Osteoblast (primary cell): ENCODE measurements around the gene NFIA. TPM values are rescaled to one million over a fixed set of nuclear protein-coding genes. Genes with fewer than 3 reads are reported as not detected.

Experiments
- DNase-seq: peaks from one replicate; pipeline ENCODE4 v3.0.0; 2011; ENCODE audit warnings: low spot score, mixed read lengths; ENCODE audit not compliant: insufficient read length; ENCODE audit errors: missing footprints
- H2AFZ ChIP-seq: 2 replicates; pipeline ENCODE4 v1.6.0; 2011; ENCODE audit warnings: mild to moderate bottlenecking, low read length
- H3K27ac ChIP-seq: 2 replicates; pipeline ENCODE4 v1.5.1; 2011; ENCODE audit warnings: mild to moderate bottlenecking, low read depth, low read length, moderate library complexity
- H3K27me3 ChIP-seq: 2 replicates; pipeline ENCODE4 v1.6.0; 2012; ENCODE audit warnings: mild to moderate bottlenecking, control low read depth, inconsistent platforms, low read length, moderate library complexity; ENCODE audit not compliant: insufficient read depth
- H3K36me3 ChIP-seq: 2 replicates; pipeline ENCODE4 v1.5.1; 2011; ENCODE audit warnings: mild to moderate bottlenecking, low read length, control low read depth, moderate library complexity; ENCODE audit not compliant: insufficient read depth
- H3K4me1 ChIP-seq: 2 replicates; pipeline ENCODE4 v1.5.1; 2011; ENCODE audit warnings: mild to moderate bottlenecking, low read length, control low read depth, moderate library complexity; ENCODE audit not compliant: insufficient read depth
- H3K4me2 ChIP-seq: 2 replicates; pipeline ENCODE4 v1.6.0; 2011; ENCODE audit warnings: mild to moderate bottlenecking, low read length; ENCODE audit not compliant: insufficient read depth
- H3K4me3 ChIP-seq: fragments of 200-600 bp; sonication (generic); 3 replicates; pipeline ENCODE4 v1.5.1; 2012; ENCODE audit warnings: mild to moderate bottlenecking, low read length, inconsistent platforms; ENCODE audit not compliant: insufficient read depth
- H3K79me2 ChIP-seq: 2 replicates; pipeline ENCODE4 v1.6.0; 2012; ENCODE audit warnings: mild to moderate bottlenecking, low read length, control low read depth, inconsistent platforms; ENCODE audit not compliant: insufficient read depth
- H3K9me3 ChIP-seq: 2 replicates; pipeline ENCODE4 v1.5.1; 2011; ENCODE audit warnings: low read depth, low read length, control low read depth
- H4K20me1 ChIP-seq: 2 replicates; pipeline ENCODE4 v1.6.0; 2012; ENCODE audit warnings: mild to moderate bottlenecking, low read length, control low read depth; ENCODE audit not compliant: insufficient read depth
- total RNA-seq: library from RNA; depleted of rRNA; stranded (reverse); fragments of >200 nt; gene quantifications from 2 replicates; pipeline ENCODE4 v1.2.3, GENCODE V29; 2012
- TF ChIP-seq, protein P1 (sequence below): IDR thresholded peaks from 2 replicates; pipeline ENCODE4 v1.5.1; 2011; ENCODE audit warnings: mild to moderate bottlenecking, low read depth, low read length, moderate library complexity; ENCODE audit errors: extremely low read depth

NFIA gene
- total RNA-seq, 1 donor, result 7.2 TPM

DNA sequence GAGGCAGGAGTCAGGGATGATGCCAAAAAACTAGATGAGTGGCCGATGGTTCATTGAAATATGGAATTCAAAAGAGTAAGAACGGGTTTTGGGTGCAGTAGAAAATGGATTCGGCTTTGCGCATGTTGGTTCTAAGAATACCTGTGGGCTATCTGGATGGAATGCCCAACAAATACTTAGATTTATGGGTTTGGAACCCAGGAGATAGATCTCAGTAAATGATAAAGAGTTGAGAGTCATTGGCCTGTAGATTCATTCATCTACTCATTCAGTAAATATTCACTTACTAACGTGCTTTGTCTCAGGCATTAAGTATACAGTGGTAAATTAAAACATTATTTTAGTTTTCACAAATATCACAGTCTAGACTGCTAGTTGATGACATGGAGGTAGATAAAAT, 247.7 kb downstream of the NFIA start:
- no peak overlapping the region for H3K4me2 ChIP-seq
- no peak overlapping the region for H2AFZ ChIP-seq
- no peaks in the 10 kb centered on the region for H4K20me1 ChIP-seq
- H3K4me3 ChIP-seq, result no peak overlapping the region
- no peaks in the 10 kb centered on the region for H3K9me3 ChIP-seq
- H3K27me3 ChIP-seq, result no peaks in the 10 kb centered on the region
- no peak overlapping the region for H3K27ac ChIP-seq
- H3K4me1 ChIP-seq, result no peaks in the 10 kb centered on the region
- DNase-seq, result no peak
- TF ChIP-seq, protein P1, sequence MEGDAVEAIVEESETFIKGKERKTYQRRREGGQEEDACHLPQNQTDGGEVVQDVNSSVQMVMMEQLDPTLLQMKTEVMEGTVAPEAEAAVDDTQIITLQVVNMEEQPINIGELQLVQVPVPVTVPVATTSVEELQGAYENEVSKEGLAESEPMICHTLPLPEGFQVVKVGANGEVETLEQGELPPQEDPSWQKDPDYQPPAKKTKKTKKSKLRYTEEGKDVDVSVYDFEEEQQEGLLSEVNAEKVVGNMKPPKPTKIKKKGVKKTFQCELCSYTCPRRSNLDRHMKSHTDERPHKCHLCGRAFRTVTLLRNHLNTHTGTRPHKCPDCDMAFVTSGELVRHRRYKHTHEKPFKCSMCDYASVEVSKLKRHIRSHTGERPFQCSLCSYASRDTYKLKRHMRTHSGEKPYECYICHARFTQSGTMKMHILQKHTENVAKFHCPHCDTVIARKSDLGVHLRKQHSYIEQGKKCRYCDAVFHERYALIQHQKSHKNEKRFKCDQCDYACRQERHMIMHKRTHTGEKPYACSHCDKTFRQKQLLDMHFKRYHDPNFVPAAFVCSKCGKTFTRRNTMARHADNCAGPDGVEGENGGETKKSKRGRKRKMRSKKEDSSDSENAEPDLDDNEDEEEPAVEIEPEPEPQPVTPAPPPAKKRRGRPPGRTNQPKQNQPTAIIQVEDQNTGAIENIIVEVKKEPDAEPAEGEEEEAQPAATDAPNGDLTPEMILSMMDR, result no peak
- no peaks in the 10 kb centered on the region for H3K36me3 ChIP-seq
- no peaks in the 10 kb centered on the region for H3K79me2 ChIP-seq

DNA sequence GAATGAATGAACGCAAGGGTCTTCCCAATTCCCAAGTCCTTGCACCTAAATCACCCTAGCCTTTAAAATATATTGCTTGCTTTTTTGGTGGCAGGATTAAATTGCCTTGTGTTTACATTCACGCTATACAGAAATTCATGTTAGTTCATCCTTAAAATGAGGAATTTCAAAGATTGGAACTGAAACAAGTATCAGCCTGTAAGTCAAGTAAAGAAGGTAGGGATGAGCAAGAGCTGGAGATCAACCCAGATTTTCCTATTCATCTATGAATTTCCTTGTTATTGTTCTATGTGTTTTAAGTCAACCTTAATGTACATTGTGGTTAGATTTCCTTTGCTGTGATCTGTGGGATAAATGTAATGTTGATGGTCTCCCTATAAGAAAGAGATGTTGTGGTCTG, 248.2 kb downstream of the NFIA start:
- Histone ChIP-seq H3K9me3 (no peaks in the 10 kb centered on the region), H3K4me2 (no peak overlapping the region), H3K4me3 (no peak overlapping the region), H3K4me1 (no peaks in the 10 kb centered on the region), H3K79me2 (no peaks in the 10 kb centered on the region), H3K36me3 (no peaks in the 10 kb centered on the region), H2AFZ (no peak overlapping the region), H3K27ac (no peak overlapping the region), H4K20me1 (no peaks in the 10 kb centered on the region), H3K27me3 (no peaks in the 10 kb centered on the region)
- TF ChIP-seq, protein P1, result no peak
- no peak for DNase-seq

DNA sequence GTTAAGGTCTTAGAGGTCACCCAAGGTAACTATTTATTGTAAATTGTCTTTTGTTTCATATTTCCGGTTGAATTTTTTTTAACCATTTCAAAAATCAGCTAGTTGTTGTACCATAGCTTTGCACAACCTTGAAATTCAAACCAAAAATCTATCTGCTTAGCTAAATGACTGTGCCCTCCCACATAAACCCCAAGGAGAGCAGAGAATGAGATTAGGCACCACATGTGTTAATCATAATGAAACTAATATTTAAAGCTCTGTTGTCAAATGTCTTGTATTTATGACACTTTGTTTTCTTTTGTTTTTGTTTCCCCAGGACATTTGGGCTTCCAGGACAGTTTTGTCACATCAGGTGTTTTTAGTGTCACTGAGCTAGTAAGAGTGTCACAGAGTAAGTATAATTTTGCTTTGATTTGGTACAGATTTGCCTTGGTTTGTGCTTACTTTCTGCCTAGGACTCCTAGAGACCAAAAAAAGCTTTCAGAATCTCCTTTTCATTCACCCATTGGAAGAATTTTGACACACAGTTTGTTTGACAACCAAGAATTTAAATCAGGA, 249.9 kb downstream of the NFIA start:
- Histone ChIP-seq H3K79me2 (no peaks in the 10 kb centered on the region), H3K27ac (no peak overlapping the region), H3K36me3 (no peaks in the 10 kb centered on the region), H3K9me3 (no peaks in the 10 kb centered on the region), H3K4me3 (no peak overlapping the region), H4K20me1 (no peaks in the 10 kb centered on the region), H3K4me1 (peaks cover 6% of the 10 kb centered on the region), H3K27me3 (peaks cover 3% of the 10 kb centered on the region), H3K4me2 (no peak overlapping the region), H2AFZ (no peak overlapping the region)
- TF ChIP-seq, protein P1, result no peak
- DNase-seq, result no peak

DNA sequence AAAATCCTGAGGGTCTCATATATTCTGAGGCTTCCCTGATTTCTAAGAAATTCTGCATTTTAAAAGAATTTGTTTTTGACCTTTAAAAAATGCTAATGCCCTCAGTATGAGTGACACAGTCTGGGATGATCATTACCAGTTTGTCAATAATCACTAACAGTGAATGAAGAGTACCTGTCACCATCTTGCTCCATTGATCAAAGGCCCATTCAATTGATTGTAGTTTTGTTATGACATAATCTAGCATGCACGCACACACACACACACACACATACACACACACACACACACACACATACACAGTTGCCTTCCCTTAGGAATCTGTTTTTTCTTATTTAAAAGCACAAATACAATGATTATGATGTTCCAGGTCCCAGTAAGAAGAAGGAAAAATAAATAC, 250.4 kb downstream of the NFIA start:
- Histone ChIP-seq H2AFZ (no peak overlapping the region), H3K4me1 (peaks cover 11% of the 10 kb centered on the region), H3K27ac (no peak overlapping the region), H3K27me3 (peaks cover 3% of the 10 kb centered on the region), H3K79me2 (no peaks in the 10 kb centered on the region), H3K36me3 (no peaks in the 10 kb centered on the region), H3K4me2 (no peak overlapping the region), H4K20me1 (no peaks in the 10 kb centered on the region), H3K9me3 (no peaks in the 10 kb centered on the region), H3K4me3 (no peak overlapping the region)
- TF ChIP-seq, protein P1, result no peak
- no peak for DNase-seq
